Breast epithelium (tissue), 3 donors: ENCODE measurements around the gene HOXC10.

ENCODE experiments used
- CTCF ChIP-seq, 3 donors: fragments of 450-650 bp; IDR thresholded peaks; one replicate each; pipeline ENCODE4 v1.5.1; 2016 to 2017; ENCODE audit warnings: antibody characterized with exemption in 3 of 3, mild to moderate bottlenecking in 3 of 3, moderate library complexity in 3 of 3
- POLR2A ChIP-seq: fragments of 450-650 bp; IDR thresholded peaks from one replicate; pipeline ENCODE4 v1.6.1; 2016; ENCODE audit warnings: antibody characterized with exemption, mild to moderate bottlenecking, moderate library complexity

GRCh38 chr12:53975064-53975471, 9.9 kb upstream of the HOXC10 start:
- TF ChIP-seq CTCF (IDR thresholded peaks at IDR 0.05) (no peak), POLR2A (no peak)
